PC-9 (cell line): ENCODE measurements around the gene TOX2. TPM values are rescaled to one million over a fixed set of nuclear protein-coding genes. Genes with fewer than 3 reads are reported as not detected.

ENCODE experiments used
- BruUV-seq: library from RNA; stranded (reverse); fragments of 400-500 nt; replicated peaks from 2 replicates; lab custom pipeline; 2021; lab: Mats Ljungman, UMichigan
- CTCF ChIA-PET: fragments of 300-600 bp; sonication (Branson Sonifier 250); formaldehyde crosslinking; loops from one replicate; lab custom pipeline; 2022; ENCODE audit warnings: antibody characterized with exemption; lab: Charles Lee
- POLR2A ChIA-PET: fragments of 300-600 bp; sonication (Branson Sonifier 250); formaldehyde crosslinking; loops from one replicate; lab custom pipeline; 2022; ENCODE audit warnings: antibody characterized with exemption; ENCODE audit not compliant: unreplicated experiment; lab: Charles Lee
- DNase-seq, 2 experiments: peaks; one replicate each; pipeline versions ENCODE4 v3.0.0 to v3.0.0-alpha.2; 2015 to 2022; ENCODE audit warnings: mixed read lengths in 1 of 2
- H2AFZ ChIP-seq: fragments of 200-600 bp; sonication (generic); 2 replicates; pipeline ENCODE4 v1.8.1; 2017; ENCODE audit warnings: antibody characterized with exemption
- H3F3A ChIP-seq: fragments of 200-600 bp; sonication (generic); 2 replicates; pipeline ENCODE4 v1.8.1; 2017; ENCODE audit warnings: antibody characterized with exemption, mild to moderate bottlenecking, low read depth; ENCODE audit not compliant: insufficient read depth
- H3K27ac ChIP-seq: fragments of 200-600 bp; sonication (generic); 2 replicates; pipeline ENCODE4 v1.6.1; 2016; ENCODE audit warnings: mixed run types
- H3K27me3 ChIP-seq: fragments of 200-600 bp; sonication (generic); 2 replicates; pipeline ENCODE4 v1.6.1; 2016; ENCODE audit warnings: low read depth, mixed run types; ENCODE audit not compliant: insufficient read depth
- H3K36me3 ChIP-seq: fragments of 200-600 bp; sonication (generic); 2 replicates; pipeline ENCODE4 v1.6.1; 2016; ENCODE audit warnings: low read depth, mixed run types
- H3K4me1 ChIP-seq: fragments of 200-600 bp; sonication (generic); replicated peaks from 2 replicates; pipeline ENCODE4 v1.6.1; 2016; ENCODE audit warnings: mixed run types; ENCODE audit not compliant: insufficient read depth
- H3K4me2 ChIP-seq: fragments of 200-600 bp; sonication (generic); 2 replicates; pipeline ENCODE4 v1.6.1; 2017; ENCODE audit warnings: mixed run types
- H3K4me3 ChIP-seq: fragments of 200-600 bp; sonication (generic); 2 replicates; pipeline ENCODE4 v1.6.1; 2016; ENCODE audit warnings: mixed run types
- H3K79me2 ChIP-seq: fragments of 200-600 bp; sonication (generic); 2 replicates; pipeline ENCODE4 v1.6.1; 2017; ENCODE audit warnings: low read depth, mixed run types
- H3K9me2 ChIP-seq: fragments of 200-600 bp; sonication (generic); 2 replicates; pipeline ENCODE4 v1.8.1; 2017; ENCODE audit warnings: mild to moderate bottlenecking; ENCODE audit not compliant: insufficient read depth
- H3K9me3 ChIP-seq: fragments of 200-600 bp; sonication (generic); 2 replicates; pipeline ENCODE4 v1.8.1; 2016; ENCODE audit warnings: low read depth; ENCODE audit not compliant: insufficient read depth
- H4K20me1 ChIP-seq: fragments of 200-600 bp; sonication (generic); 2 replicates; pipeline ENCODE4 v1.8.1; 2017; ENCODE audit not compliant: insufficient read depth
- EZH2 ChIP-seq: fragments of 200-600 bp; sonication (generic); IDR thresholded peaks from 2 replicates; pipeline ENCODE4 v1.8.0; 2017; ENCODE audit warnings: antibody characterized with exemption, low read depth
- intact Hi-C: fragments of 100-400 bp; cut with micrococcal nuclease; formaldehyde crosslinking; loops from one replicate; pipeline ENCODE4 v1.10.0; 2022; ENCODE audit not compliant: unreplicated experiment
- total RNA-seq: library from RNA; stranded (reverse); gene quantifications from 2 replicates; pipeline ENCODE4 v1.2.3, GENCODE V29; 2021
- TF ChIP-seq, protein P1 (sequence below): fragments of 200-600 bp; sonication (generic); conservative IDR thresholded peaks from 2 replicates; pipeline ENCODE4 v1.6.1; 2017; ENCODE audit warnings: mixed run types, antibody characterized with exemption, mild to moderate bottlenecking, moderate library complexity

Gene TOX2
- total RNA-seq, 1 experiment from 2014 or later = 30.1 TPM

DNA sequence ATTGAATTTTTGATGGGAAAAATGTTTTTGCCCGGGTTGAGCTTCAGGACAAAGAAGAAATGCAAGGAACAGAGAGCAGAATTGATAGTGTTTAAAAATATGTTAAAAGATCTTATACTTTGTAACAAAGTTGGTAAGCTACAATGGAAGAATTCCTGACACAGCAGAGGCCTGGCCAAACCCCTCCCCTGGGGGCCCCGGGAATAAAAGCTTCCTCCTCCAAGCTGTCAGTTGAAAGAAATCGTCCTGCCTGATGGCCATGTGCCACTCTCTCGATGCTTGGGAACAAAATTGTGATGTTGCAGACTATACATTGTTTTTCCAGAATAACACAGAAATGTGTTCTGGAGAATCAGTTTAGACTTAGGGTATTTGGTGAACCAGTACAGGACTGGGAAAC lies 14.2 kb upstream of the TOX2 start:
- H3K4me1 ChIP-seq = peaks cover 14% of the 10 kb centered on the region
- CTCF ChIA-PET = interaction anchor here (0.5 to 0.7 kb wide), 2 partner anchors 162 to 452 kb away, joined by 4 to 5 read pairs; no protein-coding TSS in a partner anchor
- no TSS peak for BruUV-seq
- TF ChIP-seq, protein P1, sequence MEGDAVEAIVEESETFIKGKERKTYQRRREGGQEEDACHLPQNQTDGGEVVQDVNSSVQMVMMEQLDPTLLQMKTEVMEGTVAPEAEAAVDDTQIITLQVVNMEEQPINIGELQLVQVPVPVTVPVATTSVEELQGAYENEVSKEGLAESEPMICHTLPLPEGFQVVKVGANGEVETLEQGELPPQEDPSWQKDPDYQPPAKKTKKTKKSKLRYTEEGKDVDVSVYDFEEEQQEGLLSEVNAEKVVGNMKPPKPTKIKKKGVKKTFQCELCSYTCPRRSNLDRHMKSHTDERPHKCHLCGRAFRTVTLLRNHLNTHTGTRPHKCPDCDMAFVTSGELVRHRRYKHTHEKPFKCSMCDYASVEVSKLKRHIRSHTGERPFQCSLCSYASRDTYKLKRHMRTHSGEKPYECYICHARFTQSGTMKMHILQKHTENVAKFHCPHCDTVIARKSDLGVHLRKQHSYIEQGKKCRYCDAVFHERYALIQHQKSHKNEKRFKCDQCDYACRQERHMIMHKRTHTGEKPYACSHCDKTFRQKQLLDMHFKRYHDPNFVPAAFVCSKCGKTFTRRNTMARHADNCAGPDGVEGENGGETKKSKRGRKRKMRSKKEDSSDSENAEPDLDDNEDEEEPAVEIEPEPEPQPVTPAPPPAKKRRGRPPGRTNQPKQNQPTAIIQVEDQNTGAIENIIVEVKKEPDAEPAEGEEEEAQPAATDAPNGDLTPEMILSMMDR = no peak
- TF ChIP-seq EZH2 = no peak
- no peaks in the 10 kb centered on the region for H3K9me3 ChIP-seq
- DNase-seq = no peak
- POLR2A ChIA-PET = no interaction called here
- H3K4me2 ChIP-seq = no peak overlapping the region
- H3K27me3 ChIP-seq = no peaks in the 10 kb centered on the region
- H3K4me3 ChIP-seq = no peak overlapping the region
- no peaks in the 10 kb centered on the region for H3K9me2 ChIP-seq
- H3K27ac ChIP-seq = no peak overlapping the region
- H2AFZ ChIP-seq = no peak overlapping the region
- intact Hi-C loops = no loop called here
- no peaks in the 10 kb centered on the region for H3K36me3 ChIP-seq
- peaks cover 11% of the 10 kb centered on the region; the same call in 1 of the 2 replicates for H3F3A ChIP-seq
- no peaks in the 10 kb centered on the region for H3K79me2 ChIP-seq
- no peaks in the 10 kb centered on the region for H4K20me1 ChIP-seq

DNA sequence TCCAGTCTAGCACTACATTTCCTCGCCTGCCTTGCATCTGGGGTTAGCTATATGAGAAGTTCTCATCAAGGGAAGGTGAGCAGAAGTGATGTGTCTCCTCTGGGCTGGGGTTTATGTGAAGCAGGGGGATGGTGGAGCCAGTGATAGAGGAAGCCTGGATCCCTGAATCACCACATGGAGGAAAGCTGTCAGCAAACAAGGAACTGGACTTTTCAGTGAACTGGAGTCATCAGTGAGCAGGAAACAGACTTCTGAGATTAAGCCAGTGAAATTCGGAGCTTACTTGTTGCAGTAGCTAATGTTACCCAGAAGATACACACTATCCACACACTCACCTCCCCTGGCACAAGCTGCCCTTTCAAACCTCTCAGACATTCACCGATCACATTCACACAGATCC lies 13.4 kb upstream of the TOX2 start:
- no peaks in the 10 kb centered on the region for H3K27me3 ChIP-seq
- CTCF ChIA-PET = no interaction called here
- H4K20me1 ChIP-seq = no peaks in the 10 kb centered on the region
- peaks cover 11% of the 10 kb centered on the region; the same call in 1 of the 2 replicates for H3F3A ChIP-seq
- DNase-seq = no peak
- H3K4me3 ChIP-seq = no peak overlapping the region
- H3K9me2 ChIP-seq = no peaks in the 10 kb centered on the region
- POLR2A ChIA-PET = interaction anchor here (0.7 kb wide), 1 partner anchor 56 kb away, joined by 3 read pairs; no protein-coding TSS in a partner anchor
- no peaks in the 10 kb centered on the region for H3K9me3 ChIP-seq
- H3K4me2 ChIP-seq = no peak overlapping the region
- no peak overlapping the region for H2AFZ ChIP-seq
- H3K4me1 ChIP-seq = peaks cover 14% of the 10 kb centered on the region
- H3K36me3 ChIP-seq = no peaks in the 10 kb centered on the region
- no peak overlapping the region for H3K27ac ChIP-seq
- TF ChIP-seq, protein P1 = no peak
- no peak for TF ChIP-seq EZH2
- no peaks in the 10 kb centered on the region for H3K79me2 ChIP-seq
- no TSS peak for BruUV-seq
- intact Hi-C loops = no loop called here

DNA sequence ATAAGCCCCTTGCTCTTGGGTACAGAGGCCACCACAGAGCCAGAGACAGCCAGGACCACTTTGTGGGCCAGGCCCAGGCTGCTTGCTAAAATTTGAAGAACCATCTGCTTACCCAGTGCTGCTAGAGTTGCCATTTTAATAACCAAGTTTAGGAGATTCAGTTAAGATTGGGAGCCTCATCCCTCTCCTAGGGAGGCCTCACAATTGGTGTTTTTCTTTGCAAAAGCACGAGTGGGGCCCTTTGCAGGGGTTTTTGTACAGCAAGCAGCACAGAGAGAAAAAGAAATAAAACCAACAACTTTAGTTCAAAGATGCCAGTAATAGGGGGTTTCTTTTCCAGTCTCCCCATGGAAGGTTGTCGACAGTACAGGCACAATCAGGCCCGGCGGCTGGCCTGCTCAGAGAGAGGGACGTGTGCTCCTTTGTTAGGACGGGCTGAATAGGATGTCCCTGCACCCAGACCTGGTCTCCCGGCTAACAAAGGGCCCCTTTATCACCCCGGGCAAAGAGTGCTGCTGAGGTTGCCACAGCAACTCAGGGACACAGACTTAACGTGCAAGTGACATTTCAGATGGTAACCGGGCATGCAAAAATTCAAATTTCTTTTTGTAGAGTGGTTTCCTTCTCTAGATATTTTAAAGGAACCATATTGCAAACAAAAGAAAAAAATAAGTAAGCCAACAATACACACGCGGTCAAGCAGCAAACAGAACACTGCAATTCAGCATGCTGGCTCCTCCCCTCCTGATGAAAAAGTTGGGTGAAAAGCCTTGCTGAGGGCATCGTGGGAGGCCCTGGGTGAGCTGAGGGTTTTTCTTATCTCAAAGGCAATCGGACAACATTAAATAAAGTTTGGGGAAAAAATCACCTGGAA lies 10.5 kb upstream of the TOX2 start:
- Histone ChIP-seq H2AFZ (no peak overlapping the region), H3K4me3 (no peak overlapping the region), H3K27ac (no peak overlapping the region), H3K9me2 (no peaks in the 10 kb centered on the region), H3K27me3 (no peaks in the 10 kb centered on the region), H3K4me1 (peaks cover 14% of the 10 kb centered on the region), H4K20me1 (no peaks in the 10 kb centered on the region), H3K36me3 (no peaks in the 10 kb centered on the region), H3K9me3 (0 out of 2 replicates have a peak, but pooled peaks cover 7% of the 10 kb centered on the region), H3K79me2 (no peaks in the 10 kb centered on the region), H3K4me2 (peak overlapping the region; percentile 46), H3F3A (peaks cover 5% of the 10 kb centered on the region; the same call in 1 of the 2 replicates)
- CTCF ChIA-PET = interaction anchor here (0.6 kb wide), 1 partner anchor 65 kb away, joined by 3 read pairs; no protein-coding TSS in a partner anchor
- TF ChIP-seq EZH2 = no peak
- TF ChIP-seq, protein P1 = no peak
- POLR2A ChIA-PET = no interaction called here
- BruUV-seq = no TSS peak
- intact Hi-C loops = no loop called here
- DNase-seq = no peak
